NCI-H510A treated with DMSO at 0.1 percent for 48 hours (cell line): ENCODE measurements around the gene FIGN.

ENCODE experiments used
- DNase-seq: peaks from one replicate; lab custom pipeline; 2025; lab: John Stamatoyannopoulos, UW

FIGN gene

GRCh38 chr2:163708265-163708664 is 27.5 kb downstream of the FIGN start:
- no peak for DNase-seq

- DNase-seq = no peak
These were observed 32.4 kb downstream of the FIGN start for GRCh38 chr2:163703386-163703785.

DNA sequence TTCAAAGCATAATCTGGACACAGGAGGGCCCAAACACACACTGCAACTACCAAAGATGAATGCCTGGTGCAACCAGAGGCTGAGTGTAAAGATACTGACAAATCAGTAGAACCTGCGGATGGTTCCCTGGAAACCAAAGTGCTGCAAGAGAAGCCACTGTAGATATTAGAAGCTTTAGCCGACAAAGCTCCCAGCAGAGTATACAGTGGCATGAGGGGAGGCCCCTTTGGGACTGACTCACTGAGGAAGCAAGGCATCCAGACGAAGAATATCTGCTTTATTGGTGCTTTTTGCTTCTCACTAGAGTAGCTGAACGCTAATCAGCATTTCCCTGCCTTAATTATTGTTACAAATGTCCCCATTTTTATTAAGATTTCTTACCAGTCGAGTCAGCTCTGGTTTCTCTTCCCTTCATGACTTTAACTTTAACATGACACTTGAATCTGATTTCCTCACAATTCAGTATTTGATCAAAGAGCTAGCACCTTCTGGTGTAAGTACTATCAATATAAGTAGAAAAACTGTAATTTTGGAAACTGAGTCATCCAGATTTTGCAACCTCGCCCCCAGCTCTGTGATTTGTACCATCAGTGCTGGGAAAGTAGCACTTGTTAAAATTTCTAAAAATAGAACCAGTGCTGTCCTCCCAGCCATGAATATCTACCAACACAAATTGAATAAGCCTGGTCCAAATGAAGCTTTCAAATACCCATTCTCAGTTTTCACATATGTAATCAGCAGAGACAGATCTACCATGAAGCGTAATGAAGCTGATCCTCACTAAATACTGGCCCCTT is 34.2 kb downstream of the FIGN start:
- DNase-seq = no peak

- no peak for DNase-seq
These were observed 37.0 kb downstream of the FIGN start for GRCh38 chr2:163698857-163699256.

DNA sequence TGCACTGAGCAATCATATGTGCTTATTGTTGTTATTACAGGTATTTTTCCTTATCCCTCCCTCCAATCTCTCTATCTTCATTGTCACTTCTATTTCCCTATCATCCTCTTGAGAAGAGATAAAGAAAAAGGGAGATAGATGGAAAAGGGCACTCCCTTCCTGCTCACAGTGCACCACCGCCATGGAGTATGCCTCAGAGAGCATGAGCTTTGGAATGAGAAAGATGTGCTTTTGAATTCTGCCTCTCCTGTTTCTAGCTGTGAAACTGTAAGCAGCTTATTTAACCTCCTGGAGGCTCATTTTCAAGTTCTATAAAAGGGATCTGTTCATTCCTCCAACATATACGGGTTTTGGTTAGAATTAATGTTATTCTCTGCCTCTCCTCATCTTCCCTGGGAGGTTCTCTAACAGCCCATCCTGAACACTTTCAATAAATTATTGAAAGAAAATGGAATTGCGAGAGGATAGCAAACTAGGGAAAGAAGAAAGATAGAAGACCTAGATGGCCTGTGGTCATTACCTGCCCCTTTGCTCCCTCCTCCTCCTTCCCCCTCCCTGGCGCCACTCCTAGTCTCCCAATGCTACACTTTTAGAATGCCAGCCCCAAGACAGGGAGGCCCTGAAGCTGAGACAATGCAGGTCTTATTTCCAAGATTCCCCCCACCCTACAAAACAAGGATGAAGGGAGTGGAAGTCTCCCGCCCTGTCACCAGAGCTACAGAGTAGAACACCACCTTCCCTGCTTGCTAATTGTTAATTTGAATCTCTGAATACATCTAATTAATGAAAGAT is 37.8 kb downstream of the FIGN start:
- DNase-seq = no peak

- DNase-seq = no peak
These were observed 38.4 kb downstream of the FIGN start for GRCh38 chr2:163697429-163697828.

- no peak for DNase-seq
These were observed 42.3 kb downstream of the FIGN start for GRCh38 chr2:163693484-163693883.

GRCh38 chr2:163692611-163693482 is 43.0 kb downstream of the FIGN start:
- no peak for DNase-seq

- no peak for DNase-seq
These were observed 43.7 kb downstream of the FIGN start for GRCh38 chr2:163692081-163692480.

- DNase-seq = no peak
These were observed 44.9 kb downstream of the FIGN start for GRCh38 chr2:163690896-163691295.

- DNase-seq = no peak
These were observed 48.6 kb downstream of the FIGN start for GRCh38 chr2:163687217-163687616.

GRCh38 chr2:163686289-163686688 is 49.5 kb downstream of the FIGN start:
- no peak for DNase-seq

GRCh38 chr2:163682695-163683094 is 53.1 kb downstream of the FIGN start:
- DNase-seq = no peak

GRCh38 chr2:163681745-163682144 is 54.1 kb downstream of the FIGN start:
- no peak for DNase-seq

DNA sequence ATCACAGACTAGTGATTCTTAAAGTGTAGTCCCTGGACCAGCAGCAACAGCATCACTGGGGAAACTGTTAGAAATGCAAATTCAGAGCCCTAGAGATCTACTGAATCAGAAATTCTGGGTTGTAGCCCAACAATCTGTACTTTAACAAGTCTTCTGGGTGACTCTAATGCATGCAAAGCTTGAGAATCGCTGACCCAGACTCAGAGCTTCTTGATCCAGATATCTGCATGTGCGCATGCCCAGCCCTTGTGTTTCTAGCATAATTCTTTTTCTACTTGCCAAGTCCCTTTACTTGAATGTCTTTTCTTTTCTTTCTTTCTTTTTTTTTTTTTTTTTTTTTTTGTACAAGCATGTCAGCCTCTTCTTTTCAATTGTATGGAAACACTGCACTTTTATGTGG is 60.4 kb downstream of the FIGN start:
- DNase-seq = no peak

DNA sequence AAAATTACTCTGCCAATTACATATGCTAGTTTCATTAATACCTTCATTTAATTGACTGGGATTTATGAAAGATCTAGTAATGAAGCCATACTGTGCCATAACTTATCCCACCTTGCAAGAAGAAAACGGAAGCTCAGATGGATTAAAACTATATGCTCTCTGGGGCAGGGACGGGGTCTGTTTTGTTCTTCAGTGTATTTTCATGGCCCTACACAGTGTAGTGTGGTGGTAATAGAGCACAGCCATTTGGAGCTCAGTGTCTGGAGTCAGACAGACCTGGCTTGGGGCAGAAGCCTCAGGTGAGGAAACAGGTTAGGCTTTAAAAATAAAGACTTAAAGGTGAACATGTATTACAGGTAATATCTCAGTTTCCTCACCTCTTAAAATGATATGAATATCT is 62.3 kb downstream of the FIGN start:
- DNase-seq = no peak

GRCh38 chr2:163670929-163671328 is 64.9 kb downstream of the FIGN start:
- DNase-seq = peak; percentile 77

GRCh38 chr2:163669506-163669905 is 66.3 kb downstream of the FIGN start:
- DNase-seq = no peak

GRCh38 chr2:163667064-163667887 is 68.5 kb downstream of the FIGN start:
- DNase-seq = no peak

DNA sequence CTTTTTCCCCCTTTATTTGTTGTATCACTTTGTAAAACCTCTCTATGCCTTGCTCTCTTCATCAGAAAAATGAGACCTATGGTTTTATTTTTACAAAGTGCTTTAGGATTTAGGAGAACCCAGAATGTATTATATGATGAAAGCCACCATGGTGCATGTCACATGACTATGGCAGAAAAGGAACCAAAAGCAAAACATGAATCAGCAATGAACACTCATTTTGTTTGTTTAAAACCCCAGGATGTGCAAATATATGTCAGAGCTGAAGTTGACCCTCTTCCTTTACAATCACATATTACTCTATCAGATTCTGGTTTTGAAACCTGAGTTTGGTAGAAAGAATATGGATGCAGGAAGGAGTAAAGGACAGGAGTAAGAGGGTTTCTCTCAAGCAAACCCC is 70.0 kb downstream of the FIGN start:
- DNase-seq = no peak

DNA sequence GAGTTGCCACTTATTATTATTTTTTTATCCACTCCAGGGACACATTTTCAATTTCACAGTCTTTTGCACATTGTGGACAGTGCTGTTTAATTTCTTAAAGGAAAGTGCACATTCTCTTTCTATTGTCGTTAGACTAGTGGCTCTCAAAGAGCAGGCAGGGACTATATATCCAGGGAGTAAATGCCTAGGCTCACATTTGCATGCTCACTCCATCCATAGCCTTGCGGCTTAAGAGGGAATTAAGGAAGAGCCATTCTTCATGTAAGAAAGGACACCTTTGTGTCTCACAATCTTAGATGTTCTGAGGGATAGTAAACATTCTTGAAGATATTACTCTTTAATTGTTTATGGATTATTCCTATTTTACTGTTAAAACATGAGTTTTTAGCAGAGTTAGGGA is 70.8 kb downstream of the FIGN start:
- no peak for DNase-seq

DNA sequence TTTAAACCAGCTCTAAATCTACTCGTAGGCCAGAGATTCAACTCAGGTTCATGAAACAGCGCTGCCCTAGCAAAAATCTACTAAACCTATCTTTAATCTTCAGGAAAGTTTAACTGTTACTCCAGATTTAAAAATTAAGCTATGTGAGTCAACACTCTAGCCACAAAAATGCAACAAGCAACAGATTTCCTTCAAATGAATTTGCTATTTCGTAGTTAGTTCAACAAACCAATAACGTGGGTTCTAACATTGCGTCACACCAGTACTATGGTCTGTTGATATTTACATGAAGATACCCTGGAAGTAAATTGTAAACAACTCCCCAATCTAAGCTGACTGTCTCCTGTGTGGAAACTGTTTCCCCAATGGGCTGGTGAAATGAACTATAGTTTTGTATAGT is 71.2 kb downstream of the FIGN start:
- DNase-seq = no peak
